Neuronal stem cell (in vitro differentiated cells): ENCODE results near the gene SLC25A48.
A peak's percentile ranks its signal among the peaks of the same experiment; 100 is the strongest.

ENCODE experiments used
- DNase-seq: peaks from one replicate; pipeline ENCODE4 v3.0.0-alpha.2; 2013; ENCODE audit warnings: low spot score
- H2AFZ ChIP-seq: one replicate; pipeline ENCODE4 v1.6.1; 2013; ENCODE audit warnings: mild to moderate bottlenecking, low read length, inconsistent platforms
- H2AK5ac ChIP-seq: 2 replicates; pipeline ENCODE4 v1.6.1; 2013; ENCODE audit warnings: low read depth, mild to moderate bottlenecking, inconsistent platforms, low read length, moderate library complexity, mixed read lengths
- H2BK120ac ChIP-seq: 2 replicates; pipeline ENCODE4 v1.6.1; 2013; ENCODE audit warnings: low read depth, mild to moderate bottlenecking, inconsistent platforms, low read length, moderate library complexity, mixed read lengths
- H2BK12ac ChIP-seq: one replicate; pipeline ENCODE4 v1.6.1; 2013; ENCODE audit warnings: low read length, inconsistent platforms
- H2BK15ac ChIP-seq: 2 replicates; pipeline ENCODE4 v1.6.1; 2013; ENCODE audit warnings: mild to moderate bottlenecking, low read length, inconsistent platforms, mixed read lengths
- H2BK5ac ChIP-seq: one replicate; pipeline ENCODE4 v1.6.1; 2013; ENCODE audit warnings: inconsistent platforms, mild to moderate bottlenecking, low read length, moderate library complexity
- H3K14ac ChIP-seq: one replicate; pipeline ENCODE4 v1.6.1; 2013; ENCODE audit warnings: low read length, inconsistent platforms
- H3K18ac ChIP-seq: 2 replicates; pipeline ENCODE4 v1.6.1; 2013; ENCODE audit warnings: low read length, inconsistent platforms
- H3K23ac ChIP-seq: 2 replicates; pipeline ENCODE4 v1.6.1; 2013; ENCODE audit warnings: low read depth, mild to moderate bottlenecking, mixed read lengths, low read length, inconsistent platforms; ENCODE audit not compliant: poor library complexity
- H3K27ac ChIP-seq: replicated peaks from 3 replicates; pipeline ENCODE4 v1.5.1; 2013; ENCODE audit warnings: low read length, inconsistent platforms
- H3K27me3 ChIP-seq, 3 experiments: 2 replicates each; pipeline ENCODE4 v1.6.1; 2013; ENCODE audit warnings: low read length in 3 of 3, mild to moderate bottlenecking in 2 of 3, inconsistent platforms in 1 of 3, low read depth in 1 of 3, mixed read lengths in 1 of 3, moderate library complexity in 1 of 3; ENCODE audit not compliant: control insufficient read depth in 3 of 3, insufficient read depth in 3 of 3
- H3K36me3 ChIP-seq, 2 donors: replicated peaks in 1 of 2; 2 replicates each; pipeline ENCODE4 v1.6.1; 2013; ENCODE audit warnings: low read length in 2 of 2; ENCODE audit not compliant: control insufficient read depth in 2 of 2, insufficient read depth in 2 of 2
- H3K4ac ChIP-seq: 2 replicates; pipeline ENCODE4 v1.6.1; 2013; ENCODE audit warnings: inconsistent platforms, mild to moderate bottlenecking, low read length, moderate library complexity
- H3K4me1 ChIP-seq, 2 donors: 1 replicate in 1 of 2; 2 replicates in 1 of 2; pipeline ENCODE4 v1.6.1; 2013; ENCODE audit warnings: low read length in 2 of 2, low read depth in 1 of 2; ENCODE audit not compliant: control insufficient read depth in 2 of 2, insufficient read depth in 1 of 2
- H3K4me2 ChIP-seq: one replicate; pipeline ENCODE4 v1.6.1; 2013; ENCODE audit warnings: mild to moderate bottlenecking, low read length, inconsistent platforms; ENCODE audit not compliant: insufficient read depth, poor library complexity, severe bottlenecking
- H3K4me3 ChIP-seq, 2 donors: 2 replicates each; pipeline ENCODE4 v1.5.1; 2013; ENCODE audit warnings: low read length in 2 of 2, mild to moderate bottlenecking in 2 of 2, inconsistent platforms in 1 of 2, moderate library complexity in 1 of 2
- H3K79me1 ChIP-seq: one replicate; pipeline ENCODE4 v1.6.1; 2013; ENCODE audit warnings: low read depth, mild to moderate bottlenecking, inconsistent platforms, low read length, moderate library complexity
- H3K9ac ChIP-seq: one replicate; pipeline ENCODE4 v1.6.1; 2013; ENCODE audit warnings: mild to moderate bottlenecking, low read depth, low read length, inconsistent platforms; ENCODE audit not compliant: poor library complexity
- H3K9me3 ChIP-seq, 2 donors: replicated peaks in 1 of 2; 2 replicates each; pipeline versions ENCODE3 to v1.6.1; 2013; ENCODE audit warnings: low read length in 2 of 2, mild to moderate bottlenecking in 2 of 2, inconsistent platforms in 1 of 2, low read depth in 1 of 2, mixed read lengths in 1 of 2, moderate library complexity in 1 of 2; ENCODE audit not compliant: control insufficient read depth in 2 of 2, insufficient read depth in 1 of 2
- H4K8ac ChIP-seq: one replicate; pipeline ENCODE4 v1.6.1; 2013; ENCODE audit warnings: low read depth, mild to moderate bottlenecking, inconsistent platforms, low read length, moderate library complexity
- H4K91ac ChIP-seq: one replicate; pipeline ENCODE4 v1.6.1; 2013; ENCODE audit warnings: low read length, low read depth, mild to moderate bottlenecking, inconsistent platforms; ENCODE audit not compliant: poor library complexity
- WGBS, 2 donors: extraction: QIAGEN DNeasy Blood & Tissue Kit; methylation state at CpG; one replicate each; pipeline ENCODE4 v1.1.7; 2013; ENCODE audit warnings: missing lambda C conversion rate in 2 of 2, mixed read lengths in 1 of 2; ENCODE audit not compliant: insufficient read length in 2 of 2, insufficient replicate concordance in 1 of 2; ENCODE audit errors: extremely low coverage in 2 of 2; 5-methylcytosine and 5-hydroxymethylcytosine counted together

SLC25A48 gene

DNA sequence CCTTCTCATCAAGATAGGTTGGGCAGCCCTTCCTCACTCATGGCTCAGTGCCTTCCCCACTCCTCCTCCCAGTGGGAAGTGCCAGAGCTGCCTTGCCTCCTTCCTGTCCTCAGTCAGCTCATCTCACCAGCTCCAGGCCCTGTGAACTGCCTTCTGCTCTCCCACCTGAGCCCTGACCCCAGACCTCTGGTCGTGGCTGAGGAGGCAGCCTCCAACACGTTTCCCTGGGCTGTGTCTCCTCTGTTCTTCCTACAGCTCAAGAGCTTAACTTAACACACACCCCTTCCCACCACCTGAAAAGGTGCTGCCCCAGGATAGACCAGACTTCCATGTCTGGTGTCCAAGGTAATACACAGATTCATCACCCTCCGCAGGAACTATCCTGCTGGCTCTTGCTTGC, 40.0 kb downstream of the SLC25A48 start:
- Histone ChIP-seq H3K23ac (no peak overlapping the region), H2BK15ac (no peak overlapping the region), H2BK120ac (no peak overlapping the region), H4K91ac (no peak overlapping the region), H3K4me3 (no peak overlapping the region), H2BK5ac (no peak overlapping the region), H2AK5ac (no peak overlapping the region), H3K27me3 (no peaks in the 10 kb centered on the region), H4K8ac (no peak overlapping the region), H2AFZ (no peak overlapping the region), H2BK12ac (no peak overlapping the region), H3K4ac (no peak overlapping the region), H3K14ac (no peak overlapping the region), H3K27ac (no peak overlapping the region), H3K4me2 (no peak overlapping the region), H3K9ac (no peak overlapping the region), H3K4me1 (peaks cover 0 to 2% of the 10 kb centered on the region in 2 donors), H3K36me3 (no peaks in the 10 kb centered on the region), H3K9me3 (no peaks in the 10 kb centered on the region), H3K79me1 (no peaks in the 10 kb centered on the region), H3K18ac (no peak overlapping the region)
- no CpG with 5 or more reads among the region's 3 CpGs for WGBS, 2 donors
- DNase-seq, result no peak

DNA sequence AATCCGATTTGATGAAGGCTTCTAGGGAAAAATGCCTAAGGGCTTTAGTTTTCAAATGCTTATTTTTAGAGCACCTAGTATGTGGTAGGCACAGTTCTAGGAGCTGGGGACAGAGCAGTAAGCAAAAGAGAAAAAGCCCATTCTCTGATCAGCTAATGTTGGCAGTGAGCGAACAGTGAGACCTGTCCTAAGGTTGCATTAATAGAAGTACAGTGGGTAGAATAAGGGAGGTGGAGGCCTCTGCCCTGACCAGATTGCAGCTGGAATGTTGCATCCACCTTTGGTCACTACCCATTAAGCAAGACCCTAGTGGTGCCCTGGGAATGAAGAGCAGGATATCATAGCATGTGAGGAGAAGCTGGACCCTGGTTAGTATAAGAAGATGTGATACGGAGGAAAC, 41.1 kb downstream of the SLC25A48 start:
- H3K9ac ChIP-seq, result no peak overlapping the region
- H3K27me3 ChIP-seq, result no peaks in the 10 kb centered on the region
- H3K4me3 ChIP-seq, result no peak overlapping the region
- H3K27ac ChIP-seq, result no peak overlapping the region
- no peak overlapping the region for H2BK120ac ChIP-seq
- no peaks in the 10 kb centered on the region for H3K79me1 ChIP-seq
- H4K91ac ChIP-seq, result no peak overlapping the region
- H3K18ac ChIP-seq, result no peak overlapping the region
- peaks cover 0 to 2% of the 10 kb centered on the region in 2 donors for H3K4me1 ChIP-seq
- H3K14ac ChIP-seq, result no peak overlapping the region
- no peak overlapping the region for H4K8ac ChIP-seq
- no peak overlapping the region for H3K4me2 ChIP-seq
- no peaks in the 10 kb centered on the region for H3K9me3 ChIP-seq
- H3K4ac ChIP-seq, result no peak overlapping the region
- H3K36me3 ChIP-seq, result no peaks in the 10 kb centered on the region
- no peak overlapping the region for H3K23ac ChIP-seq
- no peak overlapping the region for H2BK15ac ChIP-seq
- WGBS, 2 donors, result no CpG with 5 or more reads among the region's 3 CpGs
- no peak overlapping the region for H2BK12ac ChIP-seq
- DNase-seq, result no peak
- H2BK5ac ChIP-seq, result no peak overlapping the region
- H2AK5ac ChIP-seq, result no peak overlapping the region
- H2AFZ ChIP-seq, result no peak overlapping the region

DNA sequence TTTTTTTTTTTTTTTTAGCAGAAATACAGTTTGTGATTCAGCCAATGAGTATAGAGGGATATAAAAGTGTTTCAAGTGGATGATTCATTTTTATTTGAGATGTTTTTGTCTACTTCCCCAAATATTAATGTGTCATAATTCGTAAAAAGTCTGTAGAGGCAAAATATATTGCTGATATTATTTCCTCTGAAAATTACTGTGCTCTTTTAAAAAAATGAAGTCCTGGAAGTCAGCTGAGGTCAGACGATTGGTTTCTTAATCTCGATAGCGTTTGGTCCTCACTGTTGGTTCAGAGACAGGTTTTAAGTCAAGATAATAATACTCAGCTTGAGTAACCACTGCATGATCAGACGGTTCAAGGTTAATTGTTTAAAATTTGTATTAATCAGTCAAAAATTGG, 41.7 kb downstream of the SLC25A48 start:
- Histone ChIP-seq H4K91ac (no peak overlapping the region), H3K9ac (no peak overlapping the region), H2BK15ac (no peak overlapping the region), H2AK5ac (no peak overlapping the region), H3K27ac (no peak overlapping the region), H3K36me3 (no peaks in the 10 kb centered on the region), H3K79me1 (no peaks in the 10 kb centered on the region), H2AFZ (no peak overlapping the region), H3K18ac (no peak overlapping the region), H2BK120ac (no peak overlapping the region), H3K23ac (no peak overlapping the region), H3K9me3 (no peaks in the 10 kb centered on the region), H2BK5ac (no peak overlapping the region), H3K14ac (no peak overlapping the region), H3K4me3 (no peak overlapping the region), H2BK12ac (no peak overlapping the region), H3K4me2 (no peak overlapping the region), H3K4me1 (peaks cover 0 to 2% of the 10 kb centered on the region in 2 donors), H4K8ac (no peak overlapping the region), H3K4ac (no peak overlapping the region), H3K27me3 (no peaks in the 10 kb centered on the region)
- no peak for DNase-seq
- no CpG with 5 or more reads among the region's 5 CpGs for WGBS, 2 donors

DNA sequence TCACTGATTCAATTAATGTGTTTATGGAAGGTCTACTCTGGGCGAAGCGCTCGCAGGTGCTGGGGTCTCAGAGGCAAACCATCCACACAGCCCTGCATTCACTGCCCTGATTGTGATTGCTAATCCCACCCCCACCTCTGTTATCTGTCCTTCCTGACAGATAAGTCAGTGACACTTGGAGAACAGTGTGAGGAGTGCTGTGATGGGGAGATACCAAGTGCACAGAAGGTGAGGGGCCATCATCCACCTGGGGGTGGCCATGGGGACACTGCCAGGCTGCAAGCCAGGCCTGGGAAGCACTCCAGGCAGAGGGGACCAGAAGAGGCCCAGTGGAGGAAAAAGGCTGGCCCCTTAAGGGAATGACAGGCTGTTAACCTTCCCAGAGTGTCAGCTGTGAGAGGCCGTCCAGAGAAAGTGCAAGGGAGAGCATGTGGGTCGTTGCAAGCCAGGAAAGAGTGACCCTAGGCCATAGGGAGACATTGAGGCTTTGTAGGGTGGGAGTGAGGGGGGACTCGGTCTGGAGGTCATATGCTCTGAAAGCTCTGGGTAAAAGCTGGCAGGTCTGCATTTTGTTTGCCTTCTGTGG, 43.2 kb downstream of the SLC25A48 start:
- no peak overlapping the region for H2AK5ac ChIP-seq
- no peak overlapping the region for H2BK15ac ChIP-seq
- no peak overlapping the region for H3K4ac ChIP-seq
- no peaks in the 10 kb centered on the region for H3K9me3 ChIP-seq
- H4K8ac ChIP-seq, result no peak overlapping the region
- H2AFZ ChIP-seq, result no peak overlapping the region
- H3K36me3 ChIP-seq, result no peaks in the 10 kb centered on the region
- WGBS, 2 donors, result no CpG with 5 or more reads among the region's 6 CpGs
- no peak overlapping the region for H3K14ac ChIP-seq
- H3K27me3 ChIP-seq, result no peaks in the 10 kb centered on the region
- DNase-seq, result no peak
- H3K4me3 ChIP-seq, result no peak overlapping the region
- no peak overlapping the region for H3K9ac ChIP-seq
- no peak overlapping the region for H4K91ac ChIP-seq
- H3K18ac ChIP-seq, result peak overlapping the region; percentile 58
- no peak overlapping the region for H2BK12ac ChIP-seq
- H3K27ac ChIP-seq, result no peak overlapping the region
- H2BK120ac ChIP-seq, result no peak overlapping the region
- no peak overlapping the region for H2BK5ac ChIP-seq
- H3K23ac ChIP-seq, result no peak overlapping the region
- no peak overlapping the region for H3K4me2 ChIP-seq
- no peaks in the 10 kb centered on the region for H3K79me1 ChIP-seq
- H3K4me1 ChIP-seq, result peaks cover 0 to 2% of the 10 kb centered on the region in 2 donors
